Right kidney (tissue), 1 donor: Measurements from ENCODE around the gene DOCK2.
"Not testable (repeated sequence)": the region's sequence is repeated elsewhere in the genome, so short reads cannot be mapped to it uniquely, and the experiment has no call there.

Experiments
- DNase-seq: peaks from one replicate; pipeline ENCODE4 v3.0.0-alpha.2; 2016

DOCK2 gene

DNA sequence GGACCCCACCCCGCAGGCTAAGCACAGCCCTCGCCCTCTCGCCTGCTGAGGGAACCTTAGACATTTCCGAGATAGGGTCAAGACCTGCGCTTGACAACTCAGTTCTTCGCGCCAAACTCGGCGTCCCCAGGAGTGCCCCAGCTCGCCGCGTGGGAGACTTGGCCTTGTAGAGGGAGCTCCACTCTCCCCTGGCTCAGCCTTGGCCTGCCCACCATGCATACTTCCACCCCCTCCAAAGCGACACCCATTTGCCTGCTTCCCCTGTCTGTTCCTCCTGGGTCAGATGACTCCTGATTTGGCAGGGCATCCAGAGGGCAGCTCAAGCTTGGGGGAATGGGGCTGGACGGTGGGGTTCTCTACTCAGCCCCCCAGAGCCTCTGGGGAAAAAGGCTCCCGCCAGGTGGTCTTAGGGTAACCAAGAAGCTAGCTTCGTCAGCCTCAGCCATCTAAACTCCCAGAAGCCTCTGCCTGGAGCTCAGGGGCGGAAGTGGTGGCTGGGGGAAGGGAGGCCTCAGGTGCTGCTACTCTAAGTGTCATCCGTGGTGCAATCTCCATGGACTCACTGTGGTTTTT, 560 bp downstream of the DOCK2 start:
- no peak for DNase-seq

DNA sequence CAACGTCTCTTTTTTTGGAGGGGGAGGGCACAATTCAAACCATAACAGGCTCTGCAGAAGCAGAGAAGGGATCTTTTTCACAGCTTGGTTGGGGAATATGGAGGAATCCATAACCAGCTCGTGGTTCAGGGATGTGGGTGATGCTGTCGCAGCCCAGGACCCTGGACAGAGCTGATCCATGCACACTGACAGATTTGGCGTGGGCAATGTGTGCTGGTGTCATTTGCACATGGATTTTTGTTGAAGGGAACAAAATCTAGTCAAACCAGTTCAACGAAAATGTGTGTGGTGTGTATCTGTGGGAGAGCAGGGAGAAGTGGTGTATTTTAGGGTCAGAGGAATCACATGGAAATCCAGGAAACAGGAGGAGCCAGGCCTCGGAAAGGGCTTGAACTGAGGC, 4.2 kb downstream of the DOCK2 start:
- DNase-seq = peak; percentile 17

DNA sequence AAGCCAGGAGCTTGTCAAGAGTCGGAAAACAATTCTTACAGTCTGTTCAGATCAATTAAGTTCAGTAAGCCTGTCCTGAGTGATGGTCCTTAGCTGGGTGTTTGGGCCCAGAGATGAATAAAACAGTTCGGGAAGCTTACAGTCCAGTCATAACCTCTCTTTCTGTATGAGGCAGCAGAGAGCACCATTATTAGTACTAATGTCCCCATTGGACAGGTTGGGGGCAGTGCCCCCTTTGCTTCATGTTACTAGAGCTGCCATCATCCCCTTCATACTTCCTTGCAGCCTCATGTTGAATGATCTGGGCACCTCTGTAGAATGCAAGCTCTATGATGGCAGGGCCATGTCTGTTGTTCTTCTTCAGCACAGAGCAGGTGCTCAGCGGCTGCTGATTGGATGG, 9.8 kb downstream of the DOCK2 start:
- no peak for DNase-seq

DNA sequence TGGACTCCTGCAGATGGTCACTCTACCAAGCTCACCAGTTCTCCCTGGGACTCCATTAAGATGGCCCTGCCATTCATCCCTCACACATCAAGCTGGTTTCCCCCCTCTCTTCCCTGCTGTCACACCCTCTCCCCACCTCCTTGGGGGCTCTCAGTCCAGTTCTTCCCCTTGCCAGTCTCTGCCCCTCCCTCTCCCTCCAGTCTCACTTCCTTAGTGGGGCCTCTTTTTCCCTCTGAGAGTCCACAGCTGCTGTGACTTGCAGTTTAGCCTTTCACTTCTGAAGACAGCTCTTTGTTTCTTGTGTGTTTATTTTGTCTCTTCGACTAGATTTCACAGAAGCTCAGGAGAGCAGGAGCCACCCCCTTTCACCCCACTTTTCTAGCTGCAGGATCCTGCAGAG, 10.5 kb downstream of the DOCK2 start:
- peak; percentile 9 for DNase-seq

DNA sequence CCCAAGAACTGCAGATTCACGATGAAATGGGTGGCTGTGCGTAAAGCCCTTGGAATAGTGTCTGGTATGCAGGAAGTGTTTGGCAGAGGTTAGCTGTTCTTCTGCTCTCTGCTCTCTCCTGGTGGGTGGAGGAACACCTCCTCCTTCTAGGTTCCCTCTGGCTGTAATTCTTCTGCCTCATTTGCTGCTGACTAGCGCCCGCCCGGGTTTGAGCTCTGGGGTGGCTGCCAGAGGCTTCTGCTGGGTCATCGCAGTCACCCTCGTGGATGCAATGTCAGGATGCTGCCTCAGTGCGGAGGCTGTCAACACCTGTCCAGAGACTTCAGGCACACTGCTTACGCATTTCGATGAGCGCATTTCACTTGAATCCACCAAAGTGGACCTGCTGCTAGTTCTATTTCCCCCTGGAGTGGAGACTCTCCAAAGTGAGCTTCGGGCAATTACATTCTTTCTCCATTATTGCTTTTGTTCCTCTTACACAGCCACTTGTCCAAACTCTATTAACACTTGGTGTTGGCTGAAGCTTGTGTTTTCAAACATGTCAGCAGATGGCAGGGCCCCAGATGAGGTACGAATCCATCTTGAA, 11.7 kb downstream of the DOCK2 start:
- no peak for DNase-seq

DNA sequence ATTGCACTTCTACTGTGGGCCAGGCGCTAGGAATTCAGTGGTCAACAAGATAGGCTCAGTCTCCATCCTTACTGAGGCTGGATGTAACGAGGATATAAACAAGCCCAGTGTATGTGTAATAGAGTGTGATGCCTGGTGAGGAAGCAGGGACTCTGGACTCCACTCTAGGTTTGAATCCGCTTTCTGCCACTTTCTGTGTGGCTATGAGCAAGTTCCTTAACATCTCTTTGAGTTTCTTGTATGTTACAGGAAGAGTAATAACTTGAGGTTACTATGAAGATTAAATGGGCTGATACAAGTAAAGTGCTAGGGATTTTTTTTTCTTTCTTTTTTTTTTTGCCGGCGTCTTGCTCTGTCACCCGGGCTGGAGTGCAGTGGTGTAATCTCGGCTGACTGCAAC, 12.4 kb downstream of the DOCK2 start:
- DNase-seq = no peak

DNA sequence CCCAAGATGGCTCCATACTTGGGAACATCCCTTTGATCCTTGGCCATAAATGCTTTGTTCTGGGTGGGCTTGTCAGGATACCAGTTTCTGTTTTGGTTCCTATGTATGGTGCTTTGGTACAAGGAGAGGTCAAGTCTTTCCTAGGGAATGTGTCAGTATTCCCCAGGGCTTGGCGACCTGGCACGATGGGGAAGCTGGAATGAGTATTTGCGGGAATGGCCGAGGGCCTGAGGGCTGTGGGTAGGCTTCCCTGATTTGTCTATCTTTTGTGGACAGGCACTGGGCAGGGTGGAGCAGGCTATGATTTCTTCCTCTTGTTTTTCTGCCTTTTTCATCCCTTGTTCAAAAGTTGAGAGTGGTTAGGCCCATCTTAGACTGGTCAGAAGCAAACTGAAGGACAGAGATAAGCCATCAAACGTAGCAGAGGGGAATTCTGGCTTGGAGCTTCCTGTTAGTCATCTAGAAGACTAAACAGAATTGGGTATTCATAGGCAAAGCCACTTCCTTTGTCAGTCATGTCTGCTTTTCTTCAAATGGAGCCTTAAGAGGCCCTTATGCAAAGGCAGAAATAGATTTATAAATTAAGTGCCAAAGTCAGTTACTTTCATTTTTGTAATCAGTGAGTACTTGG, 13.7 kb downstream of the DOCK2 start:
- DNase-seq = no peak

DNA sequence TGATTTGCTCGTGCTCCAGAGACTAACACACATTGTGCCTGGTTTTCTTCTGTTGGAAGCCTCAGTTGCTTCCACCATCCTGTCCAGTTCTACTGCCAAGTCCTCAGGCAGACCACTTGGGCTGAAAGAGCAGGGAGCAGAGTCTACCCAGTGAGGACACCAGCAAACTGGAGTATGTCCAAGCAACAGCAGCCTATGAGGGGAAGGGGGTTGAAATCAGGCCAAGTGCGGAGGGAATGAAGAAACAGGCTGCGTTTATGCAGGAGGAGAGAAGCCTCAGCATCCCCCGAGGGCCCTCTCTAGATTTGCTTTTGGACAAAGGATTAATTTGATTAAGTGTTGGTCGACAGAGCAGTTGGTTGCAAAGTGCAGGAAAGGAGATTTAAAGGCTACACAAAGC, 14.5 kb downstream of the DOCK2 start:
- no peak for DNase-seq

DNA sequence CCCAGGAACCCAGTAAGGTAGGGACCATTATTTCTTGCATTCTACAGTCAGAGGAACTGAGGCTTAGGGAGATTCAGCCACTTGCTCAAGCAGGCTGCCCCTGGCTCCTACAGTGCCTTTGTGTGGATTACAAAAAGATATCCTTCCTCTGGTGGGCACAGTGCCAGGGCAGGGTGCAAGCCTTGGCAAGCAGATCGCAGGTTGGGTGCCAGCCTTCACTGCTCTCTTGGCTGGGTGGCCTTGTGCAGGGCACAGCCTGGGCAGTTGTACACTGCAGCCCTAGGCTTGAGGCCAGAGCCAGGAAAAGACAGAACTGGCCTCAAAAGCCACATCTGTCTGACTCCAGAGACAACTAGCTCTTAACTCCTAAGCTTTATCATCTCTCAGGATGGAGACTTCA, 15.0 kb downstream of the DOCK2 start:
- DNase-seq = no peak

DNA sequence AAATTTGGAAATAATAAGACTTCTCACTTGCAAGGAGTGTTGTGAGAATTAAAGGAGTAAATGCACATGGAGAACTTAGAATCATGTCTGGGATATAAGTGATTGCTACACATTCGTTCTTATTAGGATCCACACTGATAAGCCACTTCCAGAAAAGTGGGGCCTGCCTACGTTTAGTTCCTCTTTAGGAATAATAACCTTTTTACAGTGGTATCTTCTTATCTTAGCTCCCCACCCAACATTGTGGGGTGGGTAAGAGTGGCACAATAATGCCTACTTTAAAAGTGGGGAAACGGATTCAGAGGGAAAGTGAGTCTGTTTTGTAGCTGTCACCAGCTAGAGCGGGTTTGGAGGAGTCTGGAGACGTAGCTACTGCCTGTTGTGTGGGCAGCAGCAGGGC, 16.0 kb downstream of the DOCK2 start:
- no peak for DNase-seq

DNA sequence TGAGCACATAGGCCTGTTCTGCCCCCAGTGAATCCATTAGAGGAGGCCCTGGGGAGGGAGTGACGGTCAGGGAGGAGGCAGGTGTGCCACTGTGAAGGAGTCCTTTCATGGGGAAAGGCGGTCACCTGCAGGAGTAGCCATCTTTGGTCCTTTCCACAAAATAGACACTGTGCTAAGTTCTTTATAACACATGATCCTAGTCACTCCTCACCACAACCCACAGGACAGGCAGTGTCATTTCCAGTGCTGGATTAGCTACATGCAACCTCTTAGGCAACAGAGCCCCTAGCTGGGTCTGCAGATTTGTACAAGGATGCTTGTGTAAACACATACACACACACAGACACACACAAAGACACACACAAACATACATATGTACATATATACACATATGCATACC, 18.3 kb downstream of the DOCK2 start:
- no peak for DNase-seq

DNA sequence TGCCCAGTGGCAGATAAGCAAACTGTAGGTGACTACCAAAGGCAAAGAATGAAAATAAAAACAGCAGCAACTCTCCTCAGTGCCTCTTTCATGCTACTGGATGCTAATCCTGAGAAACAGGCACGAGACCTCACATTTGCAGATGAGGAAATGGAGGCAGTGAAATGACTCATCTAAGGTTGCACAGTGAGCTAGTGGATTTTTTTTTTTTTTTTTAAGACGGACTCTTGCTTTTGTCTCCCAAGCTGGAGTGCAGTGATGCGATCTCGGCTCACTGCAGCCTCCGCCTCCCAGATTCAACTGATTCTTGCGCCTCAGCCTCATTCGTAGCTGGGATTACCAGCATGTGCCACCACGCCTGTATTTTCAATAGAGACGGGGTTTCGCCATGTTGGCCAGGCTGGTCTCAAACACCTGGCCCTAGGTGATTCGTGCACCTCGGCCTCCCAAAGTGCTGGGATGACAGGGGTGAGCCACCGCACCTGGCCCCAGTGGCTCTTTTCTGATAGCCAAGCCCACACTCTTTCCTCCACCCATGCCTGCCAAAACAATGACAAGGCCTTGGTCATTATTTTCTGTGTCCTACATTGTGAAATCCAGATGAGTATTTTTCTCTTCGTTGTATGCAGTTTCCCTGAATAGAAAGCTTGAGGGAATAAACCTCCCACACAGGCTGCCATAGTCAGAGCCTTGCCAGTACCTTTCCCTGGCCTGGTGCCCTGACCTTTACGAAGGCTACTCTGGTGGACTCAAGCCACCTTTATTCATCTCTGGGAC, 19.2 kb downstream of the DOCK2 start:
- no peak for DNase-seq

DNA sequence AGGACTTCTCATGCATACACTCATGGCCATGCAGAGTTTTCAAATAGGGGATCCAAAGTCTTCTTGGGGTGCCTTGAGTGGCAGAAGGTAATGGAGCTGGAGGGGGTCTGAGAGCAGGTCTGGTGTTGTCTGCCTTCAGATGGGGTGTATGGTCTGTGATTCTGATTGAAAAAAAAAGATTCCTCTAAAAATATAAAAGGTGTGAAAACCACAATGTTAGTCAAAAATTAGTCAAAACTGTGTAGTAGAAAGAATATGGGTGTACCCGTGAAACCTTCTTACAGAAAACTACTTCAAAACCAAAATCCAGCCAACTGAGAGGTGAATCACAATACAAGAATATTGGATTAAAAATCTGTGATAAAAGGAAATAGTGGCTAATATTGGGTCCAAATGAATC, 20.1 kb downstream of the DOCK2 start:
- DNase-seq = no peak

DNA sequence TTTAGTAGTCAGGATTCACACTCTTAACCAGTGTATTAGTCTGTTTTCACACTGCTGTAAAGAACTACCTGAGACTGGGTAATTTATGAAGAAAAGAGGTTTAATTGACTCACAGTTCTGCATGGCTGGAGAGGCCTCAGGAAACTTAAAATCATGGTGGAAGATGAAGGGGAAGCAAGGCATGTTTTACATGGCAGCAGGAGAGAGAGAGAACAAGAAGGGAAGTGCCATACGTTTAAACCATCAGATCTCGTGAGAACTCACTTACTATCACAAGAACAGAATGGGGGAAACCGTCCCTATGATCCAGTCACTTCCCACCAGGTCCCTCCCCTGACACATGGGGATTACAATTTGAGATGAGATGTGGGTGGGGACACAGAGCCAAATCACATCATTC, 25.4 kb downstream of the DOCK2 start:
- not testable (repeated sequence) for DNase-seq

DNA sequence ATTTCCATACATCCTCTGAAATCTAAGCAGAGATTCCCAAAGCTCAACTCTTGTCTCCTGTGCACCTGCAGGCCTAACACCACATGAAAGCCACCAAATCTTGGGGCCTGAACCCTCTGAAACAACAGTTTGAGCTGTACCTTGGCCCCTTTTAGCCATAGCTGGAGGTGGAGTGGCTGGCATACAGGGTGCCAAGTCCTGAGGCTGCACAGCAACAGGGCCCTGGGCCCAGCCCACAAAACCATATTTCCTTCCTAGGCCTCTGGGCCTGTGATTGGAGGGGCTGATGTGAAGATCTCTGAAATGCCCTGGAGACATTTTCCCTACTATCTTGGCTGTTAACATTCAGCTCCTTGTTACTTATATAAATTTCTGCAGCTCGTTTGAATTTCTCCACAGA, 26.5 kb downstream of the DOCK2 start:
- no peak for DNase-seq

DNA sequence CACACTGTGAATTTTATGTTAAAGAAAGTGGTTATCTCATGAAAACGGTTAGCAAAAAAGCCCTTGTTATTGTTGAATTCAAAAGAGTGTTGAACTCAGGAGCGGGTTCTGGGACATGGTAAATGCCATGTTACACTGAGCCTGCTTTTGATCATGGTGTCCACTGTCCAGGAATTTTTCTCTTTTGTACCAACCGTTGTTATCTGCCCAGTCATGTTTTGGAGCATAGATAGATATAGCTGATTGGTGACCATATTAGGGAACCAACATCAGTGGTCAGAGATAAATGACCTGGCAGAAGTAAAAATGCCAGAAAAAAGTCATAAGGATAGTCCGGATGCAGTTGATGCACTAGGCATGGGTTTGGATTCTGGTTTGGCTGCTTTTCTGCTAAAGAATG, 29.3 kb downstream of the DOCK2 start:
- DNase-seq = no peak

DNA sequence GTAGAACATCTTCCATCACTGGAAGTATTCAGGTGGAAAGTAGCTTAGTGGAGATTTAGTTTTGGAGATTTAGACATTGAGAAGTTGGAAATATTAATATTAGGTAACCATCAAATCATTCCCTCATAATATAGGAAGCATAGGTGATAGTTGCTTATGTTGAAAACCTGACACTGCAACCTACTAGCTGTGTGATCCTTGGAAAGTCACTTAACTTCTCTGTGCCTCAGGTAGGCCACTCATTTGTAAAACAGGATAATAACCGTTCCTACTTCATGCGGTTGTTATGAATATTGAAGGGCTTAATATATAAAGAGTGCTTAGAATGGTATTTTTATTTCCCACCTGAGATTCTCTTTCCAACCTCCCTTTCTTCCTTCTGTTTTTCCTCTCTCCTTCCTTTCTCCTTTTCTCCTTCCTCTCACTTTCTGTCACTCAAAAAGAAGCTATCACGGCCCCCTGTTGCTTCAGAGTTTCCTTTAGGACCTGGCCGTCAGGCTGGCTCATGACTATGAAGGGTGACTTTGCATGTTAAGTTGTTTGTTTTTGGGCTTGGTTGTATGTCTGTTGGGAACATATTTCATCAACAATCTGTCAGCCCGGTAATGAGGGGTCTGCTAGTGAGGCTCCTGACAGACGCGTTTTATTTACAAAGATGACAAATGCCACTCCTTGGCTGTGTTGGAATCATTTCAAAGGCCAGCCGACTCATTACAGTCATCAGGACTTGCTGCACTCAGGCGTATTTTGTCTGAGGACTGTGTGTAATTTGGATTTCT, 31.0 kb downstream of the DOCK2 start:
- DNase-seq = no peak

DNA sequence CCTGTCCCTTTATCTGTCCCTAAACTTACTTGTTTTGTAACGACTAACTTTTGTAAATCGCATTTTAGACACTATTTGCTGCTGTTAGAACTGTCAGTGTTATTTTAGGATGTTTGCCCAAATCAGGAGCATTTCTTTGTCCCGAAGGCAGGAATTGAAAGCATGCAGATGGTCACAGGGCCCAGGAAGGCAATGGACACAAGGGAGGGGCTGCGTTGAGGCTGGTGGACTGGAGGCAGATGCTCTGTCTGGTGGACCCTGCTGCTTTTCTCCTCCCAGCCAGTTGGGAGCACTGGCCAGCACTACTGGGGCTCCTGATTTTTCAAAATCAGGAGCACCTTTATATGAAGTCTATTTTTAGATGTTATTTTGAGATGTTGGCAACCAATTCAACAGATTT, 31.7 kb downstream of the DOCK2 start:
- DNase-seq = no peak

DNA sequence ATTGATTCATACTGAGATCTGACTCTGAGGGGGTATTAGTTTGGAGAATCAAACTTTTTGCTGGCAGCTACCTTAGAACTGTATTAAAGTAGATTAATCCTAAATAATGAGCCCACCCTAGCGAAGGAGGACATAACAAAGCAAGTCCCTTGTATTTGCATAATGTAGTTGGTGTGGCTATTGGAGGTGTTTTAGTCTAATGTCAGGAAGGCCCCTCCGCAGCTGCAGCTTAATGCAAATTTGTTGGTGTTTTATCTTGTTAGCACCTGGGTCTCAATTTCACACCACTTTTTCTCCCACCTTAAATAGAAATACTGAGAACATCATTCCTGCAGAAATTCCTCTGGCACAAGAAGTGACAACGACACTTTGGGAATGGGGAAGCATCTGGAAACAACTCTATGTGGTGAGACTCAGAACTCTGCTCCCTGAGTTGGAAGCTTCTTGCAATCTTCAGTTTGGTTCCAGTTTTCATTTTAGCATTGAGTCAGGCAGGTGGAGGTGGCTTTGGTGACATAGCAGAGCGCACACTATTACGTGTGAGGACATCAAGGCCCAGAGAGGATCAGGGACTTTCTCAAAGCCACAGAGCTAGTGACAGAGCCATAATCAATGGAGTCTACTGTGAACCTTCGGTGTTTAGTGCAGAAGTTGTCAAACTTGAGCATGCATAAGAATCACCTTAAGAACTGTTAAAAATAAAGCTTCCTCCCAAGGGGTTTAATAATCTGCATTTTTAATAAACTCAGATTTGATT, 33.9 kb downstream of the DOCK2 start:
- no peak for DNase-seq

DNA sequence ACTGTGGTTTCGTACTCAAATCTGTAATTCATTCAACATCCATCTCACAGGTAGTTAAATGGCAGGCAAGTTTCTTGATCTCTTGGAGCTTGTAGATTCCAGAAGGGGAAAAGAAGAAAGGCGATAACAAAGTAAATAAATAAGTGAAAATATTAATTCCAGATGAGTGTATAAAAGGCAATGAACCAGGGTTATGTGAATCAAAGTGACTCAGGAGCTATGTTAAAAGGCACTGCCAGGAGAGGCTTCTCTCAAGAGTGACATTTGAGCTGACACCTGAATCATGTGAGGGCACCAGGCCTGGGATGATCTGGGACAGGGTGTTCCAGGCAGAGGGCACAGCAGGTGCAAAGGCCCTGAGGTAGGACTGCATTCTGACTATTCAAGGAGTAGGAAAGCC, 45.0 kb downstream of the DOCK2 start:
- no peak for DNase-seq

DNA sequence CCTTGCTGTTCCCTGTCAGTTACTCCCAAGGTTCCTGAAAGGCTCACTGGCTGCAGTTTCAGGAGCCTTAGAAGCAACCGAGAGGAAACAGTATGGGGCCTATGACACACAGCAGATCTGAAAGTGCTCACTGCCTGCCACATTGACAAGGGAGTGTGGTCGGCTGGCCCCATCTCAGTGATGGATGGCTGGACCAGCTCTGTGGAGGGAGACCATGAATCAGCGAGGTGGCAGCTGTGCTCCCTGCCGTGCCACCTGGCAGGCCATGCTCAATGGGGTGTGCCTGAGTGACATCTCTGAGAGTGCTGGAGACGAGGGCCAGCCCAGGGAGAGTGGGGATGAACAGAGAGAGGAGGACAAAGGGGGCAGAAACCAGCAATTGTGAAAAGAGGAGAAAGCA, 49.1 kb downstream of the DOCK2 start:
- no peak for DNase-seq

DNA sequence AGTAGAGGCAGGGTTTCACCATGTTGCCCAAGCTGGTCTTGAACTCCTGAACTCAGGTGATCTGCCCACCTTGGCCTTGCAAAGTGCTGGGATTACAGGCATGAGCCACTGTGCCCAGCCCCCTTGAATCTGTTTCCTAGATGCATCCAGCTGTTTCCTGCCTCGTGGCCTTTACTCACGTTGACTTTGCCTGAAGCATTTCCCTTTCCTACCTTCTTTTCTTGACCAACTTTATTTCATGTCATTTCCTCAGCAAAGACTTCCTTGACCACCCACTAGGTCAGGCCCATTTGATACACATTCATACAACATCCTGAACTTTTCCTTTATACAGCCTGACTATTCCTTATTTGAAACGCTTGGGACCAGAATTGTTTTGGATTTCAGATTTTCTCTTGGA, 51.0 kb downstream of the DOCK2 start:
- DNase-seq = no peak
